HG03354 (cell line): Measurements from ENCODE around the gene ZIC1.

Experiments used
- ATAC-seq: cut with Tn5 transposase; IDR thresholded peaks from one replicate; pipeline ENCODE4 v1.9.1; 2021; ENCODE audit warnings: mild to moderate bottlenecking; ENCODE audit not compliant: unreplicated experiment, poor library complexity, severe bottlenecking

ZIC1 gene

DNA sequence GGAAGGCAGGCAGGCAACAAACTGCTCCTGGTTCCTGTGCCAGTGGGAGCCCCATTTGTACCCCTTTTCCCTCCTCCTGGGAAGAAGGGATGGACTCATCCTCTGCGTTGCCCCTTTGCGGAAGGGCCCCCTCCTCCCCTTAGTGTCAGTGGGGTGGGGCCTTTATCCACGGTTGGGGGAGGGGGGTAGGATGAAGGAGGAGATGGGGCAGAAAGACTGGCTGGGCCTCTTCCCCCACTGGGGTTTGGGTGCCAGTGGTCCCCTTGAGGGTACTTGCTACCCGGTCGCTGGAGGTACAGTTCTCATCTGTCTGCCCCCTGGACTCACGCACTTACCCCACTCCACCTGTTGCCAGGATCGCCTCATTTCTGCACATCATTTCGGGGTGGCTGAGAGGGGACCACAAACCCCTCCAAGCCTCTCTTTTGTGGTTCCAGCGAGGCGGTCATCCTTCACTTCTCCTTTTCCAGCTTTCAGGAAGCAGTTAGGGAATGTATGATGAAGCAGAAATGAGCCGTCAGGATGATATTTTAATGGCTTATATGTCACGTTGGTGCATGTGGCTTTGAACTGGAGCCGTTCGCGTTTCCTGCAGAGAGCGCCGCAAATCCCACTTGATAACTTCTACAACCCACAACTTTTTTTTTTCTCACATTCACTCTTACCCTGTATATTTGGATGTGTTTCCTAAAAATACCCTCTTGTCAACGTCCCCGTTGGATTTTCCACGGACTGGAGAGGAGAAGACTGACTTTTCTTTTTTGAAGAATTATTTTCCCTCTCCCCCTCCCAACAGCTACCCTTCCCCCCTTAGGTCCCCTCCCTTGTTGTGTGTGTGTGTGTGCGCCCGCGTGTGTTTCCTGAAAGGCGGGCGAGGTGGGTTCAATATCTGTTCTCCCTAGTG is 2.9 kb upstream of the ZIC1 start, which contains the start of gene ZIC4:
TSS of gene ZIC4 (minus strand) at position 516 of the 904 bp plus-strand sequence. CDS start 3,746 bp downstream, outside the sequence.
- ATAC-seq = no peak

DNA sequence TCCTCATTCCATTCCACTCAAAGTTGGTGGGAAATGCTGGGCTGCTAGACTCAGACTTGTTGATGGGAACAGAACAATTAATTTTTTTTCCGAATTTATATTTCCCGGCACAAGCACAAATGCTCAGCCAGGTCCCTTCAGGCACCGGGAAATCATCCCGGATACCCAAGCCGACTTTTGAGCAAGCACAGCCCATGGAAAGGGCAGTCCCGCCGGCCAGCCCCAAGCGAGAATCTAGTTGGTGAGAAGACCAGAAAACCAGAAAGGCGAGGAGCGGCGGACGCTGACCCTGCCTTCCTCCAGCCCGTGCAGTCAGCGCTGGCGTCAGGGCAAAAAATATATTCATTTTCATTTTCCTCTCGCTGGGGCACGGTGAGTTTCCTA is 2.1 kb upstream of the ZIC1 start:
- ATAC-seq = no peak

DNA sequence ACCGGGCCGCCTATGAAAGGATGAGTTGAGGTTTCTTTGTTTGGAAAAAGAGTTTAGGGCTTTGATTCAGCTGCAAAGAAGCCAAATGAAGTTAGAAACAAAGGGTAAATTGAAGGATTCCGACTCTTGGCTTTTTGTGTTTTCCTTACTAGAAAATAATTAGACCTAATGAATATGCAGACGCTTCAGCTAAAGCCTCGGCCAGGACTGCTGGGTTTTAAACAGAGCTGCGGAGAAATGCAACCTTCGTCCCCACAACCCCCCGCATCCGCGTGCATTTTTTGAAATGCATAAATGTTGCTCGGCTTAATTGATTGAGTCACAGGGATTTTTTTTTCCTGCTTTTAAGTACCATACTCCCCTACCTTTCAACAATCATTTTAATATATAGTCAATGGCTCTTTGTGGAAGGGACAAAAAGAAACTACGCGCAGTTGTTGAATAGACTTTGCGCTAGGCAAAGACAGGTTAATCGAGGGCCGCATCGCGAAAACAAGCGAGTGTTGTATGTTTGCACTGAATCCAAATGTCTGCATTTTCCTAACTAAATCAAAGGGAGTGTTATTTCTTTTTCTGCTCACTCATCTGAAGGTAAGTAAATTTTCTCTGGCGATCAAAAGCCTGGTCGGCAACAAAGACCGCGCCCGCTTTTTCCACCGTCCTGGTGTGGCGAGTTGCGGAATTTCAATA is 1.5 kb upstream of the ZIC1 start:
- ATAC-seq = no peak

DNA sequence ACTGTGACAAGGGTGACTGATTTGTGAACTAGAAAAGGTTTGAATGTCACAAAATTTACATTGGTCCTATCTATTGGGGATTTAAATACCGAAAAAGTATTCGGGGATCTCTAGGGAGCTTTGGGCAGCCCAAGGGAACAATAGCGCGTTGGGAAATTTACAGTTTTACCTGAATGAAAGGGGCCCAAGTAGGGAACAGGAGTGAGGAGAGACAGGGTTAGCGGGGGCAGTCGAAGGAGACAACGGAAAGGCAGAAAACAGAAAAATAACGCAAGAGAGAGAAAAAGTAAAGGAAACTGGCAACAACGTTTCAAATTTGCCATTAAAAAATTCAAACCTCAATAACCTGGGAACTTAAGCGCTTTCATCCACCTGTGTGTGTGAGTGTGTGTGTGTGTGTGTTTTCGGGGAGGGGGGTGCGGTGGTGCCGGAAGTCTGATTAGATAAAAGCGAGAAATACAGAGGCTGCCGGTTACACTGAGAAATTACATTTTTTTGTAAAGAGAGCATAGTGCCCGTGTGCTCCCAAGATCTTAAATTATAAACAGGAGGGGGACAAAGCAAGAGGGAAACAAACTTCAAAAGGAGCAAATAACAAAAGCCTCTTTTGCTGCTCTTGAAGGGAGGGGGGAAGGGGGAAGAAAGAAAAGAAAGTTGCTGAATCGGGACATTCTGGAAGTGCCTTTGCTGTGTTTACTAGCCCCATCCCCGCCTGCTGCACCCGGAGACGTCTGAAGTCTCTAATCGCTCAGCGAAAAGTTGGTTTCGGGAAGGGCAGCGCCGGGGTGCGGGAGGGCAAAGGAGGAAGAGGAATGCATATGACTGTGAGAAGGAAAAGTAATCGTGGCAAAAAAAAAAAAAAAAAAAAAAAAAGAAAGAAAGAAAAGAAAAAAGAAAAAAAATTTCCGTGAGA is 721 bp upstream of the ZIC1 start:
- no peak for ATAC-seq

DNA sequence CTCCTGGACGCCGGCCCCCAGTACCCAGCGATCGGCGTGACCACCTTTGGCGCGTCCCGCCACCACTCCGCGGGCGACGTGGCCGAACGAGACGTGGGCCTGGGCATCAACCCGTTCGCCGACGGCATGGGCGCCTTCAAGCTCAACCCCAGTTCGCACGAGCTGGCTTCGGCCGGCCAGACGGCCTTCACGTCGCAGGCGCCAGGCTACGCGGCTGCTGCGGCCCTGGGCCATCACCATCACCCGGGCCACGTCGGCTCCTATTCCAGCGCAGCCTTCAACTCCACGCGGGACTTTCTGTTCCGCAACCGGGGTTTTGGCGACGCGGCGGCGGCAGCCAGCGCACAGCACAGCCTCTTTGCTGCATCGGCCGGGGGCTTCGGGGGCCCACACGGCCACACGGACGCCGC is 956 bp downstream of the ZIC1 start:
- ATAC-seq = no peak

DNA sequence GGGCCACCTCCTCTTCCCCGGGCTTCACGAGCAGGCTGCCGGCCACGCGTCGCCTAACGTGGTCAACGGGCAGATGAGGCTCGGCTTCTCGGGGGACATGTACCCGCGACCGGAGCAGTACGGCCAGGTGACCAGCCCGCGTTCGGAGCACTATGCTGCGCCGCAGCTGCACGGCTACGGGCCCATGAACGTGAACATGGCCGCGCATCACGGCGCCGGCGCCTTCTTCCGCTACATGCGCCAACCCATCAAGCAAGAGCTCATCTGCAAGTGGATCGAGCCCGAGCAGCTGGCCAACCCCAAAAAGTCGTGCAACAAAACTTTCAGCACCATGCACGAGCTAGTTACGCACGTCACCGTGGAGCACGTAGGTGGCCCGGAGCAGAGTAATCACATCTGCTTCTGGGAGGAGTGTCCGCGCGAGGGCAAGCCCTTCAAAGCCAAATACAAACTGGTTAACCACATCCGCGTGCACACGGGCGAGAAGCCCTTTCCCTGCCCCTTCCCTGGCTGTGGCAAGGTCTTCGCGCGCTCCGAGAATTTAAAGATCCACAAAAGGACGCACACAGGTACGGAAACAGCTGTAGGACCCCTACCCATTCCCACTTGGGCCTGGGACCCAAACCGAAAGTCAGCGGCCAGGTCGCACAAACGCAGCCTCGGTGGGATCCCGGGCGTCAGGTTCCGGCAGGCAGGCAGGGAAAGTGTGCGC is 1.5 kb downstream of the ZIC1 start:
- ATAC-seq = no peak

DNA sequence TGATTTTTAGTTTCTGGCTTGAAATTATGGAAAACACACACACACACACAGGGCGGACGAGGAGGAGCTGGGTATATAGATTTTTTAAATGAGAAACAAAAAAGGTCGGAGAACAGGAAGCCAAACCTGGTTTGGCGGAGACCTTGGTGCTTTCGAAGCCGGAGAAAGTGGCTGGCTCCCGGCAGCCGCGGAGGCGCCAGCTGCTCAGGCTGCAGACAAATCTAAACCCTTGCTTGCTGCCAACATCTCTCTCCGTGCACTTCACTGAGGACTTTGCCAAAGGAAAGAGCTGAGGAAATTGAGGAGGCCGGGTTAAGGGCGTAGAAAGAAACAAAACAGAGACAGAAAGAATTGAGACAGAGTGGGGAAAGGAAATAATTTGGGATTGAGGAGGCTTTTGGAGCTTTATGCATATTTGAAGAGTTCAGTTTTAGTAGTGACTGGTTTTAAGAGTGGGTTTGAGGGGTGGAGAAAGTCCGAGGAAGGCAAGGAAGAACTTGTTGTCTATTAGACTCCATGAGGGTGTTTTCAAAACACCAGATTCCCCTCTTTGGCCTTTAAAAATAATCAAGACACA is 2.2 kb downstream of the ZIC1 start:
- no peak for ATAC-seq

DNA sequence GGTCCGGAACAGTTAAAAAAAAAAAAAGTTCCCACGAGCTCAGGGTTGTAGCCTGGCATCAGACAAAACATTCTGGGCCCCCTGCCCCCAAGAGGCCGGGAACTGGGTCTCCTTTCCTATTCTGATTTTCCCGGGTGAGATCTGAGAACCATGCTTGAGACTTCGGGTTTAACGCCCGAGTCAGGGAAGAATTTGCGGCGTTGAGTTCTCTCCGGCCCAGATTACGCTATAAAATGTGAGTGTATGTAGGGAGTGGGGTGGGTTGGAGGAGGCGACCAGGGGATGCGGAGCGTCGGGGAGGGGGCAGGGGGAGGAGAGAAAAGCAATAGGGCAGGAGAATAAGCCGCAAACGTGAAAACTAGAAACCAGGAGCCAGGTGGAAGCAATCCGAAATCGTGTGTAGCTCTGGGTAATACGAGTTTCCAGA is 2.7 kb downstream of the ZIC1 start:
- no peak for ATAC-seq

DNA sequence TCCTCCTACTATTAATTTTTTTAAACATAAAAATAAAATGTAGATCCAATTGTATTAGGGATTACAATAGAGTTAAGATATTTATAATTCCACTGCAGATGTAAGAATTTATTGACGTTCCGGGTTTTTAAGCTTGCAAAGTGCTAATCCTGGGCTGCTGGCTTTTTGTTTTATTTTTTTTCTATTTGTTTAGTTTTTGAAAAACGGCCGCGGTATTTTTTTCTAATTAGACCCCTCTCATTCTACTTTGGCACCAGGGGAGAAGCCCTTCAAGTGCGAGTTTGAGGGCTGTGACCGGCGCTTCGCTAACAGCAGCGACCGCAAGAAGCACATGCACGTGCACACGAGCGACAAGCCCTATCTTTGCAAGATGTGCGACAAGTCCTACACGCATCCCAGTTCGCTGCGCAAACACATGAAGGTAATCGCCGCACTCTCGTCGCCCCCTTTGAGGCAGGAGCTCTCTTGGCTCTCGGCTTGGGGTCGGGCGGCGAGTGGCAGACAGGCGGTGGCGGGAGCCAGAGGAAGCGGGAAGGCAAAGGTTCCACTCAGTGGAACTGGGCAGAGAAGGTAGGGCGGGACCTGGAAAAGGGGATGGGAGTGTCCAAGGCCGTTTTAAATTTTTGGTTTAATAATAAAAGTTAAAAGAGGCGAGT is 3.2 kb downstream of the ZIC1 start:
- no peak for ATAC-seq

DNA sequence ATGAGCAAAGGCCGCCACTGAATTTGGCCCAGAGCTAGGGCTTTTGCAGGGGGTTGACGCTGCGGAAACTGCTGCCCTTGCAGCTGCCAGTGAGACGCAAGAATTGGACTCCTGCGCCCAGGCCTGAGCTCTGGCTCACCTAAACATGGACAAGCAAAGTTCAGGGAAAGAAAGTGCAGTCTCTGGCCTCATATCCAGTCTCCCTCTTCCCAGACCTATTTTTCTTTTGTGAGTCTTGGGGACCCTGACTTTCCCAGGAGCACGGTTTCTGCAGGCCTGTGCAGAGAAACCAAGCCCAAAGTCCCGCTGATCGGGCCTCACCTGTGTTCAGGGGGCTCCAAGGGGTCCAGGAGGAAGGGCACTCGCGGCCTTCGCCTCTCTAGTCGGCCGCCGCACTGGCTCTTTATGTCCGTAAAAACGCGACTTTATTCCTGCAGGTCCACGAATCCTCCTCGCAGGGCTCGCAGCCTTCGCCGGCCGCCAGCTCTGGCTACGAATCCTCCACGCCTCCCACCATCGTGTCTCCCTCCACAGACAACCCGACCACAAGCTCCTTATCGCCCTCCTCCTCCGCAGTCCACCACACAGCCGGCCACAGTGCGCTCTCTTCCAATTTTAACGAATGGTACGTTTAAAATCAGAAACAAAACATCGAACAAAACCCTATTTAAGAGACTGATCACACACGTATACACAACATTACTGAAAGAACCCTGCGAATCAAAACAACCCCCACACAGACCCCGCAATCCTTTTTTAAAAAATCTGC is 3.9 kb downstream of the ZIC1 start:
- ATAC-seq = no peak

DNA sequence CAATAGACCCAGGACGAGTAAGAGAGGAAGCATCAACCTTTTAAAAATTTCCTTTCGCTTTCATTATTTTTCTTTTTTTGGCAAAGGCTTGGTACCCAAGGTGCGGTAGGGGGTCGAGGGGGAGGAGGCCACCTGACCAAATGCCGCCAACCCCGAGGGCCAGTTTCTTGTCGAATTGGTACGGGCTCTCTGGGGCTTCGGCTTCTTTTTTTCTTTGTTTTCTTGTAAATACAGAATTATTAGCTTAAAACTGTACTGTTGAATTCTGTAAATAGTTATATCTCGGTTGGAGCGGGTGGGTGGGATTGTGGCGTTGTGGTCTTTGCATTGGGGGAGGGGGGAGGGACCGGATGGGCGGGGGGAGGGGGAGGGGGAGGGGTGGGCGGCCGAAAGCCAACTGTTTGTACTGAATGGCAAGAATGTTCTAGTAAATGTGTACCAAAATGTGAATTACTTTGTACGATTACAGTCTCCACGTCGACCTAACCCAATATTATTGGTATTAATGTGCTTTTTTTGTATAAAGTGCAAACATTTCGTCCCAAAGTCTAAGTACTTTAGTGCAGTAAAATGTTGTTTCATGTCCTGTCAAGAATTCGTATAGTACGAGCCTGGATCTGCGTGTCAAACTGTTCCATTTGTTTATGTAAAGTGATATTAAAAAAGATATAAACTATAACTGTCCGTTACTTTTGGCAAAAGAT is 4.7 kb downstream of the ZIC1 start:
- ATAC-seq = no peak

DNA sequence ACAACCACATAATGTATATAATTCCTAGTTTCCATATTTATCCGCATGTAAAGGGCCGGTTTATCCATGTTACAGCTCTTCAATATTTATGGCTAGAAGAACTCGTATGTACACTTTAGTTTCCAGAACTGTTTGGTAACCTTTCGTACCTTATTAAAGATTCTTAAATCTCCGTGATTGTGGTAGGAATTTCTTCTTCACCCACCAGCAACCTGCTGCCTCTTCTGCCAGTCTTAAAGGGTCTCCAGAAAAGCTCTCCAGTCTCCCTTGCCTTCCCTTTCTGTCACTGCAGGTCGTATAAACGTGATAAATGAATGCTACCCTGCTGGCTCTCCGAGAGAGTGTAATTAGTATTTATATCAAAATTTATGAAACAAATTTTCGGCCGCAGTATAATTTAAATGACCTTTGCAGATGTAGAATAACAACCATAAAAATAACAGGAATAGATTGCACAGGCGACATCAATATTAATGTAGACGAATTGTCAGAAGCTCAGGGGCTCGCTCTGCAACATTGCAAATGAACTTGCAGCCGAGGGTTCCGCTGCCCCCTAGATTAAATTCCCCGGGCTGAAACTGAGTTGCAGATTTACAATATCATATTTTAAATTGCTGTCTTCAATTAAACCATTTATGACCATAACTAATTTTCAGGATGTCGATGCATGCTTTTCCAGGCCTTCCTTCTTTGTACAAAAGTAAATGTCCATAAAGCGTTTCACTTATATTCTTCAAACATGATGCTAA is 5.4 kb downstream of the ZIC1 start:
- ATAC-seq = no peak

DNA sequence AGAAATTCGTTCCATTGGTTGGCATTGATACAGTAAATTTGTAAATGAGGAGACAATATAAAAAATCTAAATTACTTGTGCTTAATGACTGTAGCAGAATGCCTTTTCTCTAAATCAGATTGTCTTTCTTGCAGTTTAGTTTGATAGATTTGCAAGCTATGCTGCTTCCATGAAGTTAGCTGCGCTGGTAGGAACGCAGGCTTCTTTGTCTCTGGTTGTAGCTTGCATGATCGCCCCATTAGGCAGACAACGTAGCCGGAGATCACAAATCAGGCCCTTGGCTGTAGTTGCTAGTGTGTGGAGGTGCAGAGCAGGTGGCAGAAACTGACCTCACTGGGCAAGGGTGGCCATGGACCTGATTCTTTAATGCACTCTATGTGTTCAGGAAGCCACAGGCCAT is 6.1 kb downstream of the ZIC1 start:
- ATAC-seq = no peak

DNA sequence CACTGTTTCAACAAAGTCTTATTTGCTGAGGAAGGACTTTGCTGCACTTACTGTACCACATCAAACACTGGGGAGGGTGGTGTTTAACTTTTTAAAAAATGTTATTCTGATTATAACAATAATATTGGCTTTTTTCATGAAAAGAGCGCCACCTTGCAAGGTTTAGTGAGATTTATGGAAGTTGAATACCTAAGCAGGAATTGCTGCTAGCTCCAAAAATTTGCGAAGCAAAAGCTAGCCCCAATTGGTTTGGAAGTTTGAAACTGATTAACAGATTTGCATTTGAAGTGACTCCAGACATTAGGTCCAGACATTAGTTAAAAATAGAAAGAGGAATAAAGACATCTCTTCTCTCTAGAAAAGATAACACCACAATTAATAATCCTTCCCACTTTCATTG is 6.7 kb downstream of the ZIC1 start:
- ATAC-seq = no peak

DNA sequence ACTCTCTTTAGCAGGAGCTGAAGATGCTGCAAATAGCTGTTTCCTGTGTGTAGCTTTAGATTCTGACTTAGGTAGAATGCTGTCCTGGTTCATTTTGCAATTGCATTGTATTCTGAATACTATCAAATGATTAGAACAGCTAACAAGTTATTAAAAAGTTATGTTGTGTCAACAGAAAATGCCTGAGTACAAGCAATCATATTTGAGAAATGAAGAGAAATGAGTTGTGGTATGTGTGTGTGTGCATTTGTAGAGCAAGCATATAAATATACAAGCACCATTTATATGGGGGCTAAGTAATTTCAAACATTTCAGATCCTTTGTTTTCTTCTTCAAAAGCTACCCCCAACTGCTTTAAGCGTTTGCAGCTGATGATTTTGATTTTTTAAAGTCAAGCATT is 7.8 kb downstream of the ZIC1 start:
- no peak for ATAC-seq

DNA sequence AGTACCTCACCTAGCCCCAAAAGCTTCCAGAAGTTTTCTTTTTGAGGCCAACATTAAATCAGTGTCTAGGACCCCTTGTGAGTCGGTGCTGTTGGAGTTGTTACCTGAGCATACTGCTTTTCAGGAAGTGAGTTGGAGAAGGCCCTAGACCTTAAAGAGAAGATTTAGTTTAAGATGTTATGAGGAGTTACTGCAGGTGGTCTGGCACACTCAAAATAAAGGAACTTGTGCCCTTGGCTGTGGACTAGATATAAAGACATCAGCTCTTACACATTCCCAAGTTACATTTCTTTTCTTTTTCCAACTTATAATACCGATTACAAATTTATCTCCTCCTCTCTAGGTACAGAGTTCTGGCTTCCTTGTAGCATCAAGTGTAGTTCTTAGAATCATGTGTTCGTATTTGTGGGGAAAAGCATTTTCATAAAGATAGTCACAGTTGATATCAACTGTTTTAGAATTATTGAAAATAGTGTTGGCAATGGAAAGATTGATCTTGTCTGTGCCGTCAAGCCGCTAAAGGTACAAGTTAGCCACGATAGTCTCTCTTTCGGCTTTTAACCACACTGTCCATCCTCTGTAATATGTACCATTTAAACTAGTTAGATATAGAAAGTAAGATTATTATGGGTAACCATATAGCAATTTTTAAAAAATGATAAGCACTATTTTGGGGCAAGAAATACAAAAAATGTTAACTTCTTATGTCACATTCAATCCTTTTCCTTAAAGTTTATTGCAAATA is 8.6 kb downstream of the ZIC1 start:
- ATAC-seq = no peak
